Measurements from ENCODE around the gene OSBP2.

DNA sequence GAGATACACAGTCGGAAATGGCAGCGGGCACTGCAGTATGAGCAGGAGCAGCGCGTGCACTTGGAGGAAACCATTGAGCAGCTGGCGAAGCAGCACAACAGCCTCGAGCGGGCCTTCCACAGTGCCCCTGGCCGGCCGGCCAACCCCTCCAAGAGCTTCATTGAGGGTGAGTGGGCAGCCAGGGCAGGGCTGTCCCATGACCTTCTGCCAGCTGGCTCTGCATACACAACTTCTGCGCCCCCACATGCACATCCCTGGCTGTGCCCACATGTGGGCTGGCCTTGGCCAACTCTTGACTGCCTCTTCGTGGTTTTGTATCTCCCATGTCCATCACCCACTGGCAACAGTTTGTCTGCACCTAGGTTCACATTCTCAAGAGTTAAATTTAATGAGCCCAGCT, 192.8 kb downstream of the OSBP2 start:
- TF ChIP-seq, protein P1, sequence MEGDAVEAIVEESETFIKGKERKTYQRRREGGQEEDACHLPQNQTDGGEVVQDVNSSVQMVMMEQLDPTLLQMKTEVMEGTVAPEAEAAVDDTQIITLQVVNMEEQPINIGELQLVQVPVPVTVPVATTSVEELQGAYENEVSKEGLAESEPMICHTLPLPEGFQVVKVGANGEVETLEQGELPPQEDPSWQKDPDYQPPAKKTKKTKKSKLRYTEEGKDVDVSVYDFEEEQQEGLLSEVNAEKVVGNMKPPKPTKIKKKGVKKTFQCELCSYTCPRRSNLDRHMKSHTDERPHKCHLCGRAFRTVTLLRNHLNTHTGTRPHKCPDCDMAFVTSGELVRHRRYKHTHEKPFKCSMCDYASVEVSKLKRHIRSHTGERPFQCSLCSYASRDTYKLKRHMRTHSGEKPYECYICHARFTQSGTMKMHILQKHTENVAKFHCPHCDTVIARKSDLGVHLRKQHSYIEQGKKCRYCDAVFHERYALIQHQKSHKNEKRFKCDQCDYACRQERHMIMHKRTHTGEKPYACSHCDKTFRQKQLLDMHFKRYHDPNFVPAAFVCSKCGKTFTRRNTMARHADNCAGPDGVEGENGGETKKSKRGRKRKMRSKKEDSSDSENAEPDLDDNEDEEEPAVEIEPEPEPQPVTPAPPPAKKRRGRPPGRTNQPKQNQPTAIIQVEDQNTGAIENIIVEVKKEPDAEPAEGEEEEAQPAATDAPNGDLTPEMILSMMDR (IDR thresholded peaks at IDR 0.05), result no peak
- no peak for TF ChIP-seq EZH2 (IDR thresholded peaks at IDR 0.05)

All from neural progenitor cell (in vitro differentiated cells).